Keratinocyte (primary cell): ENCODE data around the gene CENPH. TPM values are rescaled to one million over a fixed set of nuclear protein-coding genes. Genes with fewer than 3 reads are reported as not detected.
"Not testable (repeated sequence)": the region's sequence is repeated elsewhere in the genome, so short reads cannot be mapped to it uniquely, and the experiment has no call there.

ENCODE experiments used
- DNase-seq: peaks from one replicate; pipeline ENCODE4 v3.0.0-alpha.2; 2011; ENCODE audit warnings: low read depth, missing footprints, low spot score
- FAIRE-seq: peaks from 2 replicates; lab custom pipeline; 2011; peaks lifted over from hg19 to GRCh38; lab: Jason Lieb, UNC
- H2AFZ ChIP-seq: 2 replicates; pipeline ENCODE4 v1.6.0; 2012; ENCODE audit warnings: low read length, control low read depth, inconsistent platforms; ENCODE audit not compliant: control insufficient read depth
- H3K27ac ChIP-seq: 2 replicates; pipeline ENCODE4 v1.5.1; 2011; ENCODE audit warnings: low read length; ENCODE audit not compliant: control insufficient read depth, insufficient read depth
- H3K27me3 ChIP-seq: 3 replicates; pipeline ENCODE4 v1.6.0; 2011; ENCODE audit warnings: low read length; ENCODE audit not compliant: control insufficient read depth, insufficient read depth; ENCODE audit errors: extremely low read depth
- H3K36me3 ChIP-seq, 2 experiments: 2 replicates in 1 of 2; 3 replicates in 1 of 2; pipeline ENCODE4 v1.5.1; 2011; ENCODE audit warnings: low read length in 2 of 2, mild to moderate bottlenecking in 1 of 2; ENCODE audit not compliant: control insufficient read depth in 2 of 2, insufficient read depth in 2 of 2; ENCODE audit errors: extremely low read depth in 1 of 2
- H3K4me1 ChIP-seq: 3 replicates; pipeline ENCODE4 v1.5.1; 2011; ENCODE audit warnings: low read length; ENCODE audit not compliant: control insufficient read depth, insufficient read depth; ENCODE audit errors: extremely low read depth
- H3K4me2 ChIP-seq: 3 replicates; pipeline ENCODE4 v1.6.0; 2011; ENCODE audit warnings: low read depth, low read length; ENCODE audit not compliant: control insufficient read depth, insufficient read depth; ENCODE audit errors: extremely low read depth
- H3K4me3 ChIP-seq, 3 experiments: fragments of 200-600 bp in 1 of 3; sonication (generic) in 1 of 3; 2 replicates in 2 of 3; 3 replicates in 1 of 3; pipeline ENCODE4 v1.5.1; 2011 to 2016; ENCODE audit warnings: low read length in 3 of 3, mild to moderate bottlenecking in 3 of 3, control low read depth in 2 of 3, inconsistent platforms in 1 of 3, low read depth in 1 of 3, mixed read lengths in 1 of 3, mixed run types in 1 of 3, moderate library complexity in 1 of 3; ENCODE audit not compliant: control insufficient read depth in 2 of 3, insufficient read depth in 2 of 3; ENCODE audit errors: extremely low read depth in 1 of 3
- H3K79me2 ChIP-seq: 2 replicates; pipeline ENCODE4 v1.6.0; 2012; ENCODE audit warnings: low read length; ENCODE audit not compliant: control insufficient read depth, insufficient read depth
- H3K9ac ChIP-seq: 3 replicates; pipeline ENCODE4 v1.6.0; 2011; ENCODE audit warnings: low read length; ENCODE audit not compliant: control insufficient read depth, insufficient read depth; ENCODE audit errors: extremely low read depth
- H3K9me1 ChIP-seq: 3 replicates; pipeline ENCODE4 v1.6.0; 2011; ENCODE audit warnings: low read length; ENCODE audit not compliant: control insufficient read depth, insufficient read depth; ENCODE audit errors: extremely low read depth
- H3K9me3 ChIP-seq: 2 replicates; pipeline ENCODE4 v1.5.1; 2012; ENCODE audit warnings: low read depth, low read length; ENCODE audit not compliant: control insufficient read depth
- H4K20me1 ChIP-seq: 3 replicates; pipeline ENCODE4 v1.6.0; 2011; ENCODE audit warnings: low read length; ENCODE audit not compliant: control insufficient read depth, insufficient read depth; ENCODE audit errors: extremely low read depth
- EZH2 ChIP-seq: IDR thresholded peaks from one replicate; pipeline ENCODE4 v1.6.1; 2012; ENCODE audit warnings: inconsistent platforms, mild to moderate bottlenecking, low read length, moderate library complexity
- dilution Hi-C: fragments of 300-500 bp; cut with MboI; formaldehyde crosslinking; loops from one replicate; pipeline ENCODE4 v1.7.0; 2020; ENCODE audit warnings: low sequenced_read_pairs; ENCODE audit not compliant: extremely low pct_ligation_motif_present
- polyA plus RNA-seq, 5 experiments: library from polyadenylated mRNA; depleted of rRNA in 3 of 5; stranded (reverse) in 3 of 5; stranded (forward) in 1 of 5; unstranded in 1 of 5; fragments of >200 nt; gene quantifications; 1 replicate in 1 of 5; 2 replicates in 3 of 5; 3 replicates in 1 of 5; pipeline versions ENCODE4 v1.2.1 to v1.2.3, GENCODE V29; 2011 to 2012; ENCODE audit warnings: missing spikeins in 2 of 5, low read depth in 1 of 5, low replicate concordance in 1 of 5
- TF ChIP-seq, protein P1 (sequence below), 3 experiments: IDR thresholded peaks in 1 of 3; conservative IDR thresholded peaks in 1 of 3; optimal IDR thresholded peaks in 1 of 3; 2 replicates in 2 of 3; 3 replicates in 1 of 3; pipeline versions ENCODE3 to v1.5.1; 2011; ENCODE audit warnings: low read length in 3 of 3, mild to moderate bottlenecking in 3 of 3, moderate library complexity in 2 of 3, control low read depth in 1 of 3, inconsistent platforms in 1 of 3; ENCODE audit not compliant: insufficient read depth in 2 of 3; ENCODE audit errors: extremely low read depth in 1 of 3

The CENPH gene
- polyA plus RNA-seq, 1 donor (not counting 4 experiments of a cell fraction or from before 2014, with no cell fraction given), result 13.4 TPM

GRCh38 chr5:69220833-69221232 is 31.4 kb downstream of the CENPH start:
- H3K27me3 ChIP-seq, dilution Hi-C loops, H3K4me2 ChIP-seq, H3K9me1 ChIP-seq, H3K36me3 ChIP-seq, H2AFZ ChIP-seq, FAIRE-seq, H3K9me3 ChIP-seq, H4K20me1 ChIP-seq, H3K9ac ChIP-seq, DNase-seq, H3K4me3 ChIP-seq, H3K27ac ChIP-seq: not testable (repeated sequence)
- H3K79me2 ChIP-seq, result peaks cover 35% of the 10 kb centered on the region
- H3K4me1 ChIP-seq, result peaks cover 10% of the 10 kb centered on the region

- no peak overlapping the region for H2AFZ ChIP-seq
- DNase-seq (no peak), FAIRE-seq (no peak)
- H3K4me1 ChIP-seq, result no peaks in the 10 kb centered on the region
- H3K4me3 ChIP-seq, result no peak overlapping the region
- H3K9me1 ChIP-seq, result no peaks in the 10 kb centered on the region
- H3K27ac ChIP-seq, result no peak overlapping the region
- H3K27me3 ChIP-seq, result no peaks in the 10 kb centered on the region
- H3K9ac ChIP-seq, result no peak overlapping the region
- TF ChIP-seq, protein P1, sequence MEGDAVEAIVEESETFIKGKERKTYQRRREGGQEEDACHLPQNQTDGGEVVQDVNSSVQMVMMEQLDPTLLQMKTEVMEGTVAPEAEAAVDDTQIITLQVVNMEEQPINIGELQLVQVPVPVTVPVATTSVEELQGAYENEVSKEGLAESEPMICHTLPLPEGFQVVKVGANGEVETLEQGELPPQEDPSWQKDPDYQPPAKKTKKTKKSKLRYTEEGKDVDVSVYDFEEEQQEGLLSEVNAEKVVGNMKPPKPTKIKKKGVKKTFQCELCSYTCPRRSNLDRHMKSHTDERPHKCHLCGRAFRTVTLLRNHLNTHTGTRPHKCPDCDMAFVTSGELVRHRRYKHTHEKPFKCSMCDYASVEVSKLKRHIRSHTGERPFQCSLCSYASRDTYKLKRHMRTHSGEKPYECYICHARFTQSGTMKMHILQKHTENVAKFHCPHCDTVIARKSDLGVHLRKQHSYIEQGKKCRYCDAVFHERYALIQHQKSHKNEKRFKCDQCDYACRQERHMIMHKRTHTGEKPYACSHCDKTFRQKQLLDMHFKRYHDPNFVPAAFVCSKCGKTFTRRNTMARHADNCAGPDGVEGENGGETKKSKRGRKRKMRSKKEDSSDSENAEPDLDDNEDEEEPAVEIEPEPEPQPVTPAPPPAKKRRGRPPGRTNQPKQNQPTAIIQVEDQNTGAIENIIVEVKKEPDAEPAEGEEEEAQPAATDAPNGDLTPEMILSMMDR (optimal IDR thresholded peaks at IDR 0.05 in 1 of 3, IDR thresholded peaks at IDR 0.05 in 1 of 3, conservative IDR thresholded peaks at IDR 0.05 in 1 of 3; ENCODE audit: extremely low read depth in 1 of 3, insufficient read depth in 2 of 3, low read length in 3 of 3), result no peak
- no peak for TF ChIP-seq EZH2
- H3K36me3 ChIP-seq, result peaks cover 0 to 3% of the 10 kb centered on the region in 2 experiments
- no peak overlapping the region for H3K4me2 ChIP-seq
- dilution Hi-C loops, result no loop called here
- H4K20me1 ChIP-seq, result no peaks in the 10 kb centered on the region
- H3K9me3 ChIP-seq, result no peaks in the 10 kb centered on the region
- peaks cover 17% of the 10 kb centered on the region for H3K79me2 ChIP-seq
Measured at GRCh38 chr5:69224520-69224919, 35.1 kb downstream of the CENPH start.

GRCh38 chr5:69225860-69226259 is 36.5 kb downstream of the CENPH start:
- Histone ChIP-seq H2AFZ (no peak overlapping the region), H3K27me3 (no peaks in the 10 kb centered on the region), H3K4me1 (peaks cover 2% of the 10 kb centered on the region), H3K4me2 (no peak overlapping the region), H4K20me1 (no peaks in the 10 kb centered on the region), H3K36me3 (peaks cover 0 to 3% of the 10 kb centered on the region in 2 experiments), H3K9ac (no peak overlapping the region), H3K27ac (no peak overlapping the region), H3K9me3 (no peaks in the 10 kb centered on the region), H3K79me2 (peaks cover 9% of the 10 kb centered on the region), H3K9me1 (no peaks in the 10 kb centered on the region), H3K4me3 (no peak overlapping the region)
- DNase-seq, result no peak
- no peak for TF ChIP-seq EZH2
- dilution Hi-C loops, result no loop called here
- no peak for FAIRE-seq
